Upper lobe of left lung (tissue), 4 donors: Measurements from ENCODE around the gene CASS4.

Source experiments
- CTCF ChIP-seq, 6 experiments: fragments of 450-650 bp in 4 of 6; fragments of 200-600 bp in 2 of 6; sonication (generic) in 2 of 6; IDR thresholded peaks; one replicate each; pipeline ENCODE4 v1.5.1; 2016 to 2019; ENCODE audit warnings: antibody characterized with exemption in 6 of 6
- POLR2A ChIP-seq, 4 donors: fragments of 450-650 bp; IDR thresholded peaks; one replicate each; pipeline ENCODE4 v1.5.1; 2016 to 2017; ENCODE audit warnings: antibody characterized with exemption in 4 of 4, mild to moderate bottlenecking in 2 of 4

- no peak for TF ChIP-seq POLR2A (IDR thresholded peaks at IDR 0.05)
- TF ChIP-seq CTCF (IDR thresholded peaks at IDR 0.05): no peak
These were observed 35.7 kb upstream of the CASS4 start for GRCh38 chr20:56376331-56376730.
